IgD-negative memory B cell (primary cell): ENCODE results near the gene ADAMTSL2. TPM values are rescaled to one million over a fixed set of nuclear protein-coding genes. Genes with fewer than 3 reads are reported as not detected.

Experiments
- H3K27ac Mint-ChIP-seq, 3 donors: one replicate each; pipeline ENCODE4 v1.8.0; 2020 to 2022; ENCODE audit warnings: mild to moderate bottlenecking in 3 of 3, mixed read lengths in 3 of 3, moderate library complexity in 1 of 3
- H3K27me3 Mint-ChIP-seq: one replicate; pipeline ENCODE4 v1.8.0; 2021; ENCODE audit warnings: mixed read lengths
- H3K36me3 Mint-ChIP-seq: one replicate; pipeline ENCODE4 v1.8.0; 2020; ENCODE audit warnings: mild to moderate bottlenecking, mixed read lengths
- H3K4me1 Mint-ChIP-seq, 3 donors: one replicate each; pipeline ENCODE4 v1.8.0; 2020 to 2022; ENCODE audit warnings: mixed read lengths in 3 of 3, mild to moderate bottlenecking in 1 of 3
- H3K4me3 Mint-ChIP-seq, 4 donors: one replicate each; pipeline ENCODE4 v1.8.0; 2020 to 2022; ENCODE audit warnings: mild to moderate bottlenecking in 4 of 4, mixed read lengths in 4 of 4, moderate library complexity in 3 of 4
- H3K9me3 Mint-ChIP-seq, 3 donors: one replicate each; pipeline ENCODE4 v1.8.0; 2020 to 2021; ENCODE audit warnings: mixed read lengths in 3 of 3, mild to moderate bottlenecking in 1 of 3
- polyA plus RNA-seq: library from polyadenylated mRNA; unstranded; fragments of 300-500 nt; fragmentation: Illumina TruSeq; gene quantifications from one replicate; pipeline ENCODE4 v1.2.3, GENCODE V29; 2021

ADAMTSL2 gene
- polyA plus RNA-seq, 1 donor from 2014 or later: not detected

GRCh38 chr9:133495327-133496293 is 38.9 kb upstream of the ADAMTSL2 start:
- H3K36me3 Mint-ChIP-seq: no peaks in the 10 kb centered on the region

GRCh38 chr9:133496861-133497842 is 37.4 kb upstream of the ADAMTSL2 start:
- Mint-ChIP-seq H3K27ac (no peak overlapping the region), H3K27me3 (peaks cover 5% of the 10 kb centered on the region), H3K4me3 (no peak overlapping the region), H3K9me3 (peaks cover 0 to 12% (median 6%) of the 10 kb centered on the region in 3 donors), H3K36me3 (no peaks in the 10 kb centered on the region), H3K4me1 (no peaks in the 10 kb centered on the region)

More at GRCh38 chr9:133495327-133496293, 38.9 kb upstream of the ADAMTSL2 start:
- H3K27me3 Mint-ChIP-seq: peaks cover 5% of the 10 kb centered on the region
- no peaks in the 10 kb centered on the region for H3K4me1 Mint-ChIP-seq
- H3K4me3 Mint-ChIP-seq: no peak overlapping the region
- H3K9me3 Mint-ChIP-seq: no peaks in the 10 kb centered on the region
- H3K27ac Mint-ChIP-seq: no peak overlapping the region

- Mint-ChIP-seq H3K27ac (no peak overlapping the region), H3K36me3 (no peaks in the 10 kb centered on the region), H3K4me1 (no peaks in the 10 kb centered on the region), H3K9me3 (peaks cover 0 to 22% (median 14%) of the 10 kb centered on the region in 3 donors), H3K4me3 (no peak overlapping the region), H3K27me3 (peaks cover 12% of the 10 kb centered on the region)
Measured at GRCh38 chr9:133499132-133499891, 35.2 kb upstream of the ADAMTSL2 start.

GRCh38 chr9:133499892-133500270 is 34.6 kb upstream of the ADAMTSL2 start:
- Mint-ChIP-seq H3K27ac (no peak overlapping the region), H3K36me3 (no peaks in the 10 kb centered on the region), H3K9me3 (peaks cover 0 to 22% (median 14%) of the 10 kb centered on the region in 3 donors), H3K4me3 (no peak overlapping the region), H3K27me3 (peaks cover 12% of the 10 kb centered on the region), H3K4me1 (no peaks in the 10 kb centered on the region)

GRCh38 chr9:133502112-133502511 is 32.4 kb upstream of the ADAMTSL2 start:
- Mint-ChIP-seq H3K27ac (no peak overlapping the region), H3K4me1 (no peaks in the 10 kb centered on the region), H3K9me3 (peaks cover 0 to 22% (median 14%) of the 10 kb centered on the region in 3 donors), H3K36me3 (no peaks in the 10 kb centered on the region), H3K27me3 (peaks cover 13% of the 10 kb centered on the region), H3K4me3 (no peak overlapping the region)

- H3K4me3 Mint-ChIP-seq: no peak overlapping the region
- H3K36me3 Mint-ChIP-seq: no peaks in the 10 kb centered on the region
- peaks cover 21% of the 10 kb centered on the region for H3K27me3 Mint-ChIP-seq
- no peak overlapping the region for H3K27ac Mint-ChIP-seq
- peaks cover 0 to 4% (median 0%) of the 10 kb centered on the region in 3 donors for H3K4me1 Mint-ChIP-seq
- H3K9me3 Mint-ChIP-seq: peaks cover 0 to 22% (median 14%) of the 10 kb centered on the region in 3 donors
Measured at GRCh38 chr9:133505186-133505830, 29.2 kb upstream of the ADAMTSL2 start.

GRCh38 chr9:133505901-133506652 is 28.4 kb upstream of the ADAMTSL2 start:
- H3K36me3 Mint-ChIP-seq: no peaks in the 10 kb centered on the region
- no peak overlapping the region for H3K27ac Mint-ChIP-seq
- H3K27me3 Mint-ChIP-seq: peaks cover 21% of the 10 kb centered on the region
- peaks cover 0 to 21% (median 14%) of the 10 kb centered on the region in 3 donors for H3K9me3 Mint-ChIP-seq
- no peak overlapping the region for H3K4me3 Mint-ChIP-seq
- peaks cover 0 to 4% (median 0%) of the 10 kb centered on the region in 3 donors for H3K4me1 Mint-ChIP-seq

- Mint-ChIP-seq H3K4me1 (peaks cover 0 to 4% (median 0%) of the 10 kb centered on the region in 3 donors), H3K4me3 (no peak overlapping the region), H3K27ac (no peak overlapping the region), H3K27me3 (peaks cover 21% of the 10 kb centered on the region), H3K36me3 (no peaks in the 10 kb centered on the region), H3K9me3 (peaks cover 0 to 15% (median 10%) of the 10 kb centered on the region in 3 donors)
Measured at GRCh38 chr9:133506653-133507038, 27.9 kb upstream of the ADAMTSL2 start.

- H3K36me3 Mint-ChIP-seq: no peaks in the 10 kb centered on the region
- peaks cover 0 to 8% (median 7%) of the 10 kb centered on the region in 3 donors for H3K9me3 Mint-ChIP-seq
- H3K27ac Mint-ChIP-seq: no peak overlapping the region
- peaks cover 0 to 4% (median 0%) of the 10 kb centered on the region in 3 donors for H3K4me1 Mint-ChIP-seq
- no peak overlapping the region for H3K4me3 Mint-ChIP-seq
- peaks cover 21% of the 10 kb centered on the region for H3K27me3 Mint-ChIP-seq
Measured at GRCh38 chr9:133507246-133507965, 27.1 kb upstream of the ADAMTSL2 start.

GRCh38 chr9:133508046-133508445 is 26.5 kb upstream of the ADAMTSL2 start:
- Mint-ChIP-seq H3K4me3 (no peak overlapping the region), H3K9me3 (peaks cover 0 to 4% (median 3%) of the 10 kb centered on the region in 3 donors), H3K36me3 (no peaks in the 10 kb centered on the region), H3K4me1 (peaks cover 0 to 4% (median 0%) of the 10 kb centered on the region in 3 donors), H3K27ac (no peak overlapping the region), H3K27me3 (peaks cover 21% of the 10 kb centered on the region)

GRCh38 chr9:133509179-133510083 is 25.1 kb upstream of the ADAMTSL2 start:
- Mint-ChIP-seq H3K27ac (peak overlapping the region in 2 of 3 donors; percentile 14 to 40), H3K4me3 (no peak overlapping the region)

GRCh38 chr9:133510926-133511505 is 23.5 kb upstream of the ADAMTSL2 start:
- no peak overlapping the region for H3K4me3 Mint-ChIP-seq
- no peak overlapping the region for H3K27ac Mint-ChIP-seq
- H3K9me3 Mint-ChIP-seq: no peaks in the 10 kb centered on the region
- H3K27me3 Mint-ChIP-seq: peaks cover 12% of the 10 kb centered on the region
- peaks cover 2% of the 10 kb centered on the region for H3K36me3 Mint-ChIP-seq
- peaks cover 0 to 4% (median 0%) of the 10 kb centered on the region in 3 donors for H3K4me1 Mint-ChIP-seq

More at GRCh38 chr9:133509179-133510083, 25.1 kb upstream of the ADAMTSL2 start:
- H3K27me3 Mint-ChIP-seq: peaks cover 12% of the 10 kb centered on the region
- peaks cover 2% of the 10 kb centered on the region for H3K36me3 Mint-ChIP-seq
- no peaks in the 10 kb centered on the region for H3K9me3 Mint-ChIP-seq
- H3K4me1 Mint-ChIP-seq: peaks cover 0 to 4% (median 0%) of the 10 kb centered on the region in 3 donors
